HCT116 (cell line): ENCODE results near the gene MAMLD1. TPM values are rescaled to one million over a fixed set of nuclear protein-coding genes. Genes with fewer than 3 reads are reported as not detected.

Experiments
- ATAC-seq: fragments of 200-7000 bp; cut with Tn5 transposase; 2 replicates; pipeline ENCODE4 v1.9.1; 2020; ENCODE audit warnings: mild to moderate bottlenecking, moderate library complexity
- BruUV-seq: library from RNA; stranded (reverse); fragments of 400-500 nt; replicated peaks from 2 replicates; lab custom pipeline; 2021; lab: Mats Ljungman, UMichigan
- CTCF ChIA-PET: fragments of 300-600 bp; sonication (Branson Sonifier 250); formaldehyde crosslinking; loops from one replicate; lab custom pipeline; 2021; ENCODE audit warnings: antibody characterized with exemption; lab: Charles Lee
- POLR2A ChIA-PET: fragments of 300-600, 350-600 bp; sonication (Branson Sonifier 250); formaldehyde crosslinking; loops from one replicate; lab custom pipeline; 2021; ENCODE audit warnings: antibody characterized with exemption; lab: Charles Lee
- RAD21 ChIA-PET, 2 experiments: fragments of 300-600 bp; sonication (Branson Sonifier 250); formaldehyde crosslinking; loops; one replicate each; lab custom pipeline; 2023; ENCODE audit warnings: low total read pairs in 2 of 2; ENCODE audit not compliant: uncharacterized antibody in 2 of 2, unreplicated experiment in 2 of 2, low non-redundant PET in 1 of 2; lab: Charles Lee
- DNase-seq: peaks from one replicate; pipeline ENCODE4 v3.0.0-alpha.2; 2010; ENCODE audit warnings: low read depth, low spot score
- H2AFZ ChIP-seq: fragments of 200-600 bp; shearing (Covaris generic), sonication (generic); 2 replicates; pipeline ENCODE4 v1.6.1; 2017; ENCODE audit warnings: low read depth, mixed run types, mixed read lengths, antibody characterized with exemption, low read length; ENCODE audit not compliant: poor library complexity, severe bottlenecking
- H3K27ac ChIP-seq: 2 replicates; pipeline ENCODE4 v1.5.1; 2012; ENCODE audit warnings: low read depth, low read length
- H3K27me3 ChIP-seq: fragments of 200-600 bp; sonication (generic); 2 replicates; pipeline ENCODE4 v1.6.1; 2016; ENCODE audit warnings: mixed run types, low read length, mixed read lengths; ENCODE audit not compliant: insufficient read depth
- H3K36me3 ChIP-seq, 2 experiments: fragments of 200-500 bp in 1 of 2; fragments of 200-600 bp in 1 of 2; sonication (Bioruptor generic) in 1 of 2; sonication (generic) in 1 of 2; 2 replicates each; pipeline versions ENCODE4 v1.5.1 to v1.6.1; 2014 to 2016; ENCODE audit warnings: low read length in 2 of 2, inconsistent platforms in 1 of 2, mixed read lengths in 1 of 2, mixed run types in 1 of 2; ENCODE audit not compliant: insufficient read depth in 2 of 2, control insufficient read depth in 1 of 2
- H3K4me1 ChIP-seq, 2 experiments: fragments of 200-600 bp in 1 of 2; sonication (generic) in 1 of 2; 2 replicates each; pipeline versions ENCODE4 v1.5.1 to v1.6.1; 2012 to 2017; ENCODE audit warnings: low read length in 2 of 2, inconsistent platforms in 1 of 2, mild to moderate bottlenecking in 1 of 2, mixed read lengths in 1 of 2, mixed run types in 1 of 2, moderate library complexity in 1 of 2; ENCODE audit not compliant: insufficient read depth in 2 of 2, control insufficient read depth in 1 of 2
- H3K4me2 ChIP-seq: fragments of 200-600 bp; sonication (generic); 2 replicates; pipeline ENCODE4 v1.6.1; 2017; ENCODE audit warnings: mixed run types, low read length, mixed read lengths
- H3K4me3 ChIP-seq, 2 experiments: fragments of 200-600 bp in 1 of 2; sonication (generic) in 1 of 2; replicated peaks in 1 of 2; 2 replicates each; pipeline ENCODE4 v1.5.1; 2011 to 2016; ENCODE audit warnings: low read length in 2 of 2, control low read depth in 1 of 2, low read depth in 1 of 2, mild to moderate bottlenecking in 1 of 2, mixed read lengths in 1 of 2, mixed run types in 1 of 2
- H3K79me2 ChIP-seq: fragments of 200-600 bp; sonication (generic); 2 replicates; pipeline ENCODE4 v1.6.1; 2017; ENCODE audit warnings: mild to moderate bottlenecking, mixed run types, low read length, moderate library complexity, mixed read lengths; ENCODE audit not compliant: insufficient read depth
- H3K9ac ChIP-seq: fragments of 200-600 bp; sonication (generic); 2 replicates; pipeline ENCODE4 v1.6.1; 2016; ENCODE audit warnings: low read length, mixed read lengths
- H3K9me2 ChIP-seq: fragments of 200-600 bp; sonication (generic), shearing (Covaris generic); 2 replicates; pipeline ENCODE4 v1.6.1; 2017; ENCODE audit warnings: mixed run types, mild to moderate bottlenecking, moderate library complexity; ENCODE audit not compliant: insufficient read depth
- H3K9me3 ChIP-seq, 2 experiments: fragments of 200-500 bp in 1 of 2; fragments of 200-600 bp in 1 of 2; sonication (Bioruptor generic) in 1 of 2; sonication (generic) in 1 of 2; 2 replicates each; pipeline ENCODE4 v1.6.1; 2014 to 2017; ENCODE audit warnings: low read length in 2 of 2, mixed read lengths in 2 of 2, inconsistent platforms in 1 of 2, low read depth in 1 of 2, mild to moderate bottlenecking in 1 of 2, mixed run types in 1 of 2, moderate library complexity in 1 of 2; ENCODE audit not compliant: control insufficient read depth in 1 of 2, insufficient read depth in 1 of 2
- H4K20me1 ChIP-seq: fragments of 200-600 bp; sonication (generic), shearing (Covaris generic); 2 replicates; pipeline ENCODE4 v1.6.1; 2017; ENCODE audit warnings: mixed run types, mild to moderate bottlenecking, moderate library complexity; ENCODE audit not compliant: insufficient read depth
- CBX3 ChIP-seq: IDR thresholded peaks from 2 replicates; pipeline ENCODE4 v1.6.1; 2012; ENCODE audit warnings: low read depth
- CEBPB ChIP-seq: IDR thresholded peaks from 2 replicates; pipeline ENCODE4 v1.6.1; 2012; ENCODE audit warnings: low read depth
- EZH2 ChIP-seq: fragments of 200-600 bp; sonication (generic); IDR thresholded peaks from 2 replicates; pipeline ENCODE4 v1.6.1; 2017; ENCODE audit warnings: antibody characterized with exemption, mixed run types
- TCF7L2 ChIP-seq: IDR thresholded peaks from 2 replicates; pipeline ENCODE4 v1.7.0; 2011; ENCODE audit warnings: borderline replicate concordance, inconsistent platforms; ENCODE audit not compliant: insufficient read depth, insufficient read length; ENCODE audit errors: extremely low read depth
- ZBTB33 ChIP-seq: IDR thresholded peaks from 2 replicates; pipeline ENCODE4 v1.6.1; 2011; ENCODE audit warnings: mild to moderate bottlenecking, low read length, moderate library complexity; ENCODE audit not compliant: insufficient replicate concordance; ENCODE audit errors: extremely low read depth
- intact Hi-C: fragments of 100-400 bp; cut with micrococcal nuclease; formaldehyde crosslinking; loops from 2 replicates; pipeline ENCODE4 v1.10.0; 2022
- total RNA-seq: library from RNA; stranded (reverse); gene quantifications from one replicate; pipeline ENCODE4 v1.2.1, GENCODE V29; 2021; ENCODE audit not compliant: unreplicated experiment
- TF ChIP-seq, protein P1 (sequence below), 3 experiments: fragments of 200-600 bp in 1 of 3; sonication (generic) in 1 of 3; IDR thresholded peaks in 2 of 3; conservative IDR thresholded peaks in 1 of 3; 2 replicates each; pipeline ENCODE4 v1.5.1; 2012 to 2017; ENCODE audit warnings: low read depth in 2 of 3, low read length in 2 of 3, antibody characterized with exemption in 1 of 3, borderline replicate concordance in 1 of 3, control low read depth in 1 of 3, mild to moderate bottlenecking in 1 of 3, mixed read lengths in 1 of 3, mixed run types in 1 of 3, moderate library complexity in 1 of 3; ENCODE audit not compliant: insufficient read depth in 1 of 3
- TF ChIP-seq, protein P2 (sequence below): IDR thresholded peaks from 2 replicates; pipeline ENCODE4 v1.6.1; 2012; ENCODE audit warnings: low read depth

The MAMLD1 gene
- total RNA-seq, 1 experiment from 2014 or later, result 3.6 TPM

DNA sequence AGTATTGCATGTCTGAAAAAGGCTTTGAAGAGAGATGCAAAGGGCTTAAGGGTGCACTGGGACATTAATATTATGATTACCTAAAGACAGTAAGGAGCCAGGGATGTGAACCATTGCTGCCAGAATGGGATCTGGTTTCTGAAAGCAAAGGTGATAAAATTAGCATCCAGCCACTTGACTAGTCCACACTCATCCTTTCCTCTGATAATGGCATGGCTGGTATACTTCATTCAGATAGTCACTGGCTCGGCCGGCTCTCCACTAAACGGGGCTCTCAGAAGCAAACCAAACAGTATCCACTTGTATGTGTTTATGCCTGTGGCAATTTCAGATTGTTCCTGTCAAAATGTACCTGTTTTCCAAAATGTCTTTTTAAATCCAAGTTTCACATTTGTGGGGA is 46.4 kb downstream of the MAMLD1 start (continued):
- TF ChIP-seq CBX3 (no peak), ZBTB33 (no peak)
- TF ChIP-seq, all 23 proteins: peak for 0

DNA sequence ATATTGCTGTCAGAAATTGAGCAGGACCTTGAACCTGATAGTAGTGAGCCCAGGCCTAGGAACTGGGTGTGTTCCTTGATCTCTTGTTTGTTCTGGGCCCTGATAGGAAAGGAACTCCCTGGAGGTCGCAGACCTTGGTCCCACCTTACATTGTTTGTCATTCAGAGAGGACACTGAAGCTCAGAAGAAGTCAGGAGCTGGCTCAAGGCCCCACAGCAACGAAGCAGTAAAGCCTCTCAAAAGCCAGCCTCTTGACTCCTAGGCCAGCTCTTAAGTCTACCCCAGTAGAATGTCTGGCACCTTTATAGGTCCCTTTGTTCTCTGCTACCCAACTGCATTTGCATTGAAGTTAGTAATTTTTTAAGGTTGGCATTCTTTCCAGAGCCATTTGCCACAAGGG is 46.8 kb downstream of the MAMLD1 start:
- H3K9me3 ChIP-seq, result no peaks in the 10 kb centered on the region
- no peak overlapping the region for H3K4me3 ChIP-seq
- H3K9ac ChIP-seq, result no peak overlapping the region
- ChIA-PET POLR2A (no interaction called here), CTCF (no interaction called here), RAD21 (no interaction called here)
- no peaks in the 10 kb centered on the region for H3K4me1 ChIP-seq
- no peaks in the 10 kb centered on the region for H3K36me3 ChIP-seq
- ATAC-seq (no peak), DNase-seq (no peak)
- H3K79me2 ChIP-seq, result no peaks in the 10 kb centered on the region
- H3K4me2 ChIP-seq, result no peak overlapping the region
- H2AFZ ChIP-seq, result no peak overlapping the region
- no peaks in the 10 kb centered on the region for H4K20me1 ChIP-seq
- no peaks in the 10 kb centered on the region for H3K27me3 ChIP-seq
- BruUV-seq, result no TSS peak
- H3K9me2 ChIP-seq, result no peaks in the 10 kb centered on the region
- intact Hi-C loops, result no loop called here
- TF ChIP-seq EZH2 (no peak), CEBPB (no peak), TCF7L2 (no peak), ZBTB33 (no peak)
- TF ChIP-seq, protein P1, sequence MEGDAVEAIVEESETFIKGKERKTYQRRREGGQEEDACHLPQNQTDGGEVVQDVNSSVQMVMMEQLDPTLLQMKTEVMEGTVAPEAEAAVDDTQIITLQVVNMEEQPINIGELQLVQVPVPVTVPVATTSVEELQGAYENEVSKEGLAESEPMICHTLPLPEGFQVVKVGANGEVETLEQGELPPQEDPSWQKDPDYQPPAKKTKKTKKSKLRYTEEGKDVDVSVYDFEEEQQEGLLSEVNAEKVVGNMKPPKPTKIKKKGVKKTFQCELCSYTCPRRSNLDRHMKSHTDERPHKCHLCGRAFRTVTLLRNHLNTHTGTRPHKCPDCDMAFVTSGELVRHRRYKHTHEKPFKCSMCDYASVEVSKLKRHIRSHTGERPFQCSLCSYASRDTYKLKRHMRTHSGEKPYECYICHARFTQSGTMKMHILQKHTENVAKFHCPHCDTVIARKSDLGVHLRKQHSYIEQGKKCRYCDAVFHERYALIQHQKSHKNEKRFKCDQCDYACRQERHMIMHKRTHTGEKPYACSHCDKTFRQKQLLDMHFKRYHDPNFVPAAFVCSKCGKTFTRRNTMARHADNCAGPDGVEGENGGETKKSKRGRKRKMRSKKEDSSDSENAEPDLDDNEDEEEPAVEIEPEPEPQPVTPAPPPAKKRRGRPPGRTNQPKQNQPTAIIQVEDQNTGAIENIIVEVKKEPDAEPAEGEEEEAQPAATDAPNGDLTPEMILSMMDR (IDR thresholded peaks at IDR 0.05 in 2 of 3, conservative IDR thresholded peaks at IDR 0.05 in 1 of 3; ENCODE audit: borderline replicate concordance in 1 of 3, insufficient read depth in 1 of 3, low read depth in 2 of 3, low read length in 2 of 3), result no peak
- TF ChIP-seq, protein P2, sequence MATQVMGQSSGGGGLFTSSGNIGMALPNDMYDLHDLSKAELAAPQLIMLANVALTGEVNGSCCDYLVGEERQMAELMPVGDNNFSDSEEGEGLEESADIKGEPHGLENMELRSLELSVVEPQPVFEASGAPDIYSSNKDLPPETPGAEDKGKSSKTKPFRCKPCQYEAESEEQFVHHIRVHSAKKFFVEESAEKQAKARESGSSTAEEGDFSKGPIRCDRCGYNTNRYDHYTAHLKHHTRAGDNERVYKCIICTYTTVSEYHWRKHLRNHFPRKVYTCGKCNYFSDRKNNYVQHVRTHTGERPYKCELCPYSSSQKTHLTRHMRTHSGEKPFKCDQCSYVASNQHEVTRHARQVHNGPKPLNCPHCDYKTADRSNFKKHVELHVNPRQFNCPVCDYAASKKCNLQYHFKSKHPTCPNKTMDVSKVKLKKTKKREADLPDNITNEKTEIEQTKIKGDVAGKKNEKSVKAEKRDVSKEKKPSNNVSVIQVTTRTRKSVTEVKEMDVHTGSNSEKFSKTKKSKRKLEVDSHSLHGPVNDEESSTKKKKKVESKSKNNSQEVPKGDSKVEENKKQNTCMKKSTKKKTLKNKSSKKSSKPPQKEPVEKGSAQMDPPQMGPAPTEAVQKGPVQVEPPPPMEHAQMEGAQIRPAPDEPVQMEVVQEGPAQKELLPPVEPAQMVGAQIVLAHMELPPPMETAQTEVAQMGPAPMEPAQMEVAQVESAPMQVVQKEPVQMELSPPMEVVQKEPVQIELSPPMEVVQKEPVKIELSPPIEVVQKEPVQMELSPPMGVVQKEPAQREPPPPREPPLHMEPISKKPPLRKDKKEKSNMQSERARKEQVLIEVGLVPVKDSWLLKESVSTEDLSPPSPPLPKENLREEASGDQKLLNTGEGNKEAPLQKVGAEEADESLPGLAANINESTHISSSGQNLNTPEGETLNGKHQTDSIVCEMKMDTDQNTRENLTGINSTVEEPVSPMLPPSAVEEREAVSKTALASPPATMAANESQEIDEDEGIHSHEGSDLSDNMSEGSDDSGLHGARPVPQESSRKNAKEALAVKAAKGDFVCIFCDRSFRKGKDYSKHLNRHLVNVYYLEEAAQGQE, result no peak
- H3K27ac ChIP-seq, result no peak overlapping the region
